Brain microvascular endothelial cell (primary cell): ENCODE measurements around the gene TGOLN2.
A peak's percentile ranks its signal among the peaks of the same experiment; 100 is the strongest.
"Not testable (repeated sequence)": the region's sequence is repeated elsewhere in the genome, so short reads cannot be mapped to it uniquely, and the experiment has no call there.

Source experiments
- DNase-seq: peaks from one replicate; pipeline ENCODE4 v3.0.0-alpha.2; 2020
- H3K27ac ChIP-seq: fragments of 250-450 bp; sonication (Bioruptor Pico); 2 replicates; pipeline ENCODE4 v1.5.1; 2020; ENCODE audit warnings: mild to moderate bottlenecking, moderate library complexity
- H3K27me3 ChIP-seq: fragments of 250-450 bp; sonication (Bioruptor Pico); replicated peaks from 2 replicates; pipeline ENCODE4 v1.5.1; 2020; ENCODE audit warnings: mild to moderate bottlenecking
- H3K36me3 ChIP-seq: fragments of 250-450 bp; sonication (Bioruptor Pico); replicated peaks from 2 replicates; pipeline ENCODE4 v1.5.1; 2020; ENCODE audit warnings: mild to moderate bottlenecking
- H3K4me3 ChIP-seq: 2 replicates; pipeline ENCODE4 v1.5.1; 2011; ENCODE audit warnings: low read depth, mild to moderate bottlenecking, control low read depth, low read length, moderate library complexity
- in situ Hi-C: cut with HindIII; loops from 2 replicates; pipeline ENCODE4 v1.10.0; 2017; ENCODE audit warnings: low sequenced_read_pairs, low pct_ligation_motif_present
- TF ChIP-seq, protein P1 (sequence below): IDR thresholded peaks from 2 replicates; pipeline ENCODE4 v1.5.1; 2011; ENCODE audit warnings: low read depth, mild to moderate bottlenecking, moderate library complexity, low read length, control low read depth, inconsistent platforms; ENCODE audit errors: missing control alignments

TGOLN2 gene

DNA sequence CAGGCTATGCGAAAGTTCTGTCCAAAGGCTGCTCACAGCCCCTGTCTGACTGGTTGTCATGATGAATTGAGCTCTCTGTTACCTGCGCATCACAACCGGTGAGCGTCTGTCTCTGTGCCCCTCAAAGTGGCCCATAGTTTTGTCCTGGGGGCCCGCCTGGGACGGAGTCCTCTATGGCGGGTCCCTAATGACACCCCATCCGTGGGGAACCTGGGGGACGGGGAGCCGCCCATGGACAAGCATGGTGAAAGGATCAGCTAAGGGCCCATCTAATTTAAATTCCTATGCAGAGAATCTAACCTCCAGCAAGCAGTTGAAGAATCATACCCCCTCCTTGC is 27.3 kb upstream of the TGOLN2 start:
- H3K27ac ChIP-seq = peak overlapping the region; percentile 51
- TF ChIP-seq, protein P1, sequence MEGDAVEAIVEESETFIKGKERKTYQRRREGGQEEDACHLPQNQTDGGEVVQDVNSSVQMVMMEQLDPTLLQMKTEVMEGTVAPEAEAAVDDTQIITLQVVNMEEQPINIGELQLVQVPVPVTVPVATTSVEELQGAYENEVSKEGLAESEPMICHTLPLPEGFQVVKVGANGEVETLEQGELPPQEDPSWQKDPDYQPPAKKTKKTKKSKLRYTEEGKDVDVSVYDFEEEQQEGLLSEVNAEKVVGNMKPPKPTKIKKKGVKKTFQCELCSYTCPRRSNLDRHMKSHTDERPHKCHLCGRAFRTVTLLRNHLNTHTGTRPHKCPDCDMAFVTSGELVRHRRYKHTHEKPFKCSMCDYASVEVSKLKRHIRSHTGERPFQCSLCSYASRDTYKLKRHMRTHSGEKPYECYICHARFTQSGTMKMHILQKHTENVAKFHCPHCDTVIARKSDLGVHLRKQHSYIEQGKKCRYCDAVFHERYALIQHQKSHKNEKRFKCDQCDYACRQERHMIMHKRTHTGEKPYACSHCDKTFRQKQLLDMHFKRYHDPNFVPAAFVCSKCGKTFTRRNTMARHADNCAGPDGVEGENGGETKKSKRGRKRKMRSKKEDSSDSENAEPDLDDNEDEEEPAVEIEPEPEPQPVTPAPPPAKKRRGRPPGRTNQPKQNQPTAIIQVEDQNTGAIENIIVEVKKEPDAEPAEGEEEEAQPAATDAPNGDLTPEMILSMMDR = no peak
- no peaks in the 10 kb centered on the region for H3K27me3 ChIP-seq

DNA sequence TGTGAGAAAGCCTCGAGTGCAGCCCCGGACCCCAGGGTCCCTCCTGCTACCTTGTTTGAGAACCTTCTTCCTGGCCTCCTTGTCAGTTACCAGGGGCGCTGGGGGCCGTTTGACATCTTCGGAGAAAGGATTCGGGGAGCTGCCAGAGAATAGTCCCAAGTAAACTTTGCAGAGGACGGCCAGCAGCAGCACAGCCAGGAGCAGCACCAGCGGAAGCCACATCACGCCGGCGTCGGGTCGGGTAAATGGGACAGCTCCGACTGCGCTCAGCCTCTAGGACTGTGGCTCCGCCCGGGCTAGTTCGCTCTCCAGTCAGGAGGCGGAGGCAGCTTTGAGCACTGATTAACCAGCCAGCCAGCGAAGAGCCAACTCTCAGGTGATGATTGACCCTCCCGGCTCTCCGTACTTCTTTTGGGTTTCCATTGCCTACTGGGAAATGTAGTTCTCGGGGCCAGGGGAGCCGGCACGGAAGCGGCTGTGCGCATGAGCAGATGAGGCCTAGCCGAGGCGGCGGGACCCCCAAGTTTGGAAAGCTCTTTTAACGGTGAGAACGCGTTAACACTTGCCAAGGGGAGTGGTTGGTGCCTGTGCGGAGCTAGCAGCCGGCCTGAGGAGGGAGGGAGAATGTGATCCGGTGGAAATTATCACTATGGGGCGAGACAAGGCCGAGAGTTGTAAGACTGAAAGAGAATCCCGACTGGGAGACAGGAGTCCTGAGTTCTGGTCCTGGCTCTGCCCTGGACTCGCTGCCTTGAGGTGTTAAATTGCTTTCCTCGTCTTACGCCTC is 26.7 kb upstream of the TGOLN2 start, which contains the start of the genes ELMOD3 and RETSAT:
ELMOD3 (plus strand) TSS at position 484 of the 787 bp plus-strand sequence. CDS start 2,430 bp downstream, outside the sequence.
RETSAT (minus strand) TSS at position 243 of the 787 bp plus-strand sequence; CDS start at position 222, 21 bp downstream.
- peaks cover 16% of the 10 kb centered on the region for H3K36me3 ChIP-seq
- TF ChIP-seq, protein P1 = no peak
- peak within 1 kb of the TSS; percentile 51 for H3K27ac ChIP-seq
- H3K4me3 ChIP-seq = peak within 1 kb of the TSS; percentile 99
- H3K27me3 ChIP-seq = no peaks in the 10 kb centered on the region
- in situ Hi-C loops = no loop called here
- DNase-seq = peak; percentile 100

More for the DNA sequence above, 27.3 kb upstream of the TGOLN2 start:
- in situ Hi-C loops = no loop called here
- H3K36me3 ChIP-seq = peaks cover 11% of the 10 kb centered on the region
- peak overlapping the region; percentile 99 for H3K4me3 ChIP-seq
- no peak for DNase-seq

DNA sequence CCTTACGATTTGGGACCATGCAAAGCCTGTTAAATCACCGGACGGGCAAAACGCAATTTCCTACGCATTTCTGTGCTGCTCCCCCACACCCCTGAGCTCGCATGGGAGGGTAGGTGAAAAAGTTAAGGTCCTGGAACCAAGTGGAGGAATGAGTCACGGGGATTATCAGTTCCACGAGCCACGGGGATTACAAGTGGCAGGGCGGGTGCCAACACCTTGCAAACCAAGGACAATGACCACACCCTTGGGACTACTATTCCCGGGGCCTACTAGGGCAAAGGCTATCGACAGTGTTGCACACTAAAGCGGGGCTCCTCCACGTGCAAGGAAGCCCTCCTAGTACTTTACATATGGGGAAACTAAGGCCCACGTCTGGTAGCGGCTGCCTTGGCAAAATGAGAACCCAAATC is 26.1 kb upstream of the TGOLN2 start:
- DNase-seq = peak; percentile 12
- H3K4me3 ChIP-seq = peak overlapping the region; percentile 99
- TF ChIP-seq, protein P1 = no peak
- H3K36me3 ChIP-seq = peaks cover 21% of the 10 kb centered on the region
- peak overlapping the region; percentile 29 for H3K27ac ChIP-seq
- in situ Hi-C loops = no loop called here
- H3K27me3 ChIP-seq = no peaks in the 10 kb centered on the region

DNA sequence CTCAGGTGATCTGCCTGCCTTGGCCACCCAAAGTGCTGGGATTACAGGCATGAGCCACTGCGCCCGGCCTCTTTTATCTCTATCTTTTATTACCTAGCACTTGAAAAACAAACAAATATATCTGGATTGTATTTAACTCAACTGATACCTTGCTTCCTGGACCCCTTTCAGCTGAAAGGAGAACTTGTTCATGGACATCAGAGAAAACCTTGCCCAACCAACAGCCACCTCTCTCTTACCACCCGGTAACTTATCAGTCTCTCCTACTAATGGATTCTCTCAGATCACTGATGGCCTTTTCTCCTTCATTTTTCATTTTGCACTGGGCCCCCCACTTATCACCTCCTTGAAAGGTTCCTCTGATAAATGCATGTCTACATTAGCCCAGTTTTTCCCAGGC is 19.8 kb upstream of the TGOLN2 start:
- Histone ChIP-seq H3K27me3 (no peaks in the 10 kb centered on the region), H3K4me3 (no peak overlapping the region), H3K27ac (no peak overlapping the region), H3K36me3 (peaks cover 58% of the 10 kb centered on the region)
- TF ChIP-seq, protein P1 = no peak
- in situ Hi-C loops = no loop called here
- no peak for DNase-seq

DNA sequence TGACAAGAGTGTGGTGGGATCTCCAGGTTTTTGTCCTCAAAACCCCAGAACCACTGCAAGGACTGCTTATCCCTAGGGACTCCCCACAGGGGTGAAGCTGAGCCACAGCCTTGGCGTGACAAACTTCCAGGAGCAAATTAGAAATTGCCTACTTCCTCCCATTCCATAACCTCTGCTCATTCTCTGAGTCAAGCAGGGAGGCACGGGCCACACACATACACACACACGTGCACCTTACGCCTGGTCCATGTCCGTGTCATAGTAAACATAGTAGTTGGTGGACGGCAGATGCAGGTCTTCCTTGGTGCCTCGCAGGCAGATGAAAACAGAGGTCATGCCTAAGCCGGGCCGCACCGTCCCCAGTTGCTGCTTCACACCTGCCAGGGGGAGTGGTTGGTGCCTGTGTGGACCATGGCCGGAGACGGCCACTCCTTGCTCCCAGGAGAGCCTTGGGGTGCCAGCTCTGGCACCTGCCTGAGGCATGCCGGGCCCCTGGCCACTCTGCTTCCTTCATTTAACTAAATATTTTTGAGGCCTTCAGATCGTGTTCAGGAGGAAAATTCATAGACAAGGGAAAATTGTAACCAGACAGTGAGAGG is 16.7 kb upstream of the TGOLN2 start:
- DNase-seq = no peak
- Histone ChIP-seq H3K27me3 (no peaks in the 10 kb centered on the region), H3K36me3 (peaks cover 42% of the 10 kb centered on the region), H3K4me3 (no peak overlapping the region), H3K27ac (no peak overlapping the region)
- in situ Hi-C loops = no loop called here
- TF ChIP-seq, protein P1 = no peak

DNA sequence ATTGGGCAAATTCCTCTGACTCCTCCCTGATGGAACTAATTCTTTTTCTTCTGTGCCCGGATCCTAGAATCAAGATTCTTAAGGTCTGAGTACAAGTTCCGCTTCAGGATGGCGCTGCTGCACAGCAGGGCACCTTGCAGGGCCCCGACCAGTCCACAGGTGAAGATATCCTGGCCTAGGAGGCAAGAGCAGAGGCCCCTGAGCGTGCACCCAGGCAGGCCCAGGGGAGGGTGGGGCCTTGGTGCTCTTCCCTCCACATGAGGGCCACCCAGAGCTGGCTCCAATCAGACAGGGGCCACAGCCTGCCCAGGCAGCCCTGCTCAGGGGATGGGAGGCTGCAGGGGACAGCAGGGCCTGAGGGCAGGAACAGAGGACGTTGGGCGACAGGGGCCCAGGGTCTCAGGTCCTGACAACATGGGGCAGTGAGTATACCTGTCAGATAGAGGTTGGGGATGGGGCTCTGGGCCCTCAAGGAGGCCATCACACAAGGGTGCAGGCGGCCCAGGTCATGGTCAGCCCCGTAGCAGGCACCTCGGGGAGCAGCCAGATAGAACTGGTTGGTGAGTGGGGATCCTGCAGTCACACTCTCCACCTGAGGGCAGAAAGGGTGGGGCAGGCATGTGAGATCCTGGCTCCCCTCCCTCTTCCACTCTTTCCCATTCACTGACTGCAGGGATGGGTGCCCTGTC is 15.6 kb upstream of the TGOLN2 start:
- H3K27ac ChIP-seq, DNase-seq, H3K4me3 ChIP-seq, H3K27me3 ChIP-seq, in situ Hi-C loops: not testable (repeated sequence)
- peaks cover 37% of the 10 kb centered on the region for H3K36me3 ChIP-seq
